Adrenal gland (tissue), 5 donors: Measurements from ENCODE around the gene SEMA3A.

Experiments used
- CTCF ChIP-seq, 6 experiments: fragments of 450-650 bp in 4 of 6; fragments of 200-600 bp in 2 of 6; sonication (generic) in 1 of 6; IDR thresholded peaks; 1 replicate in 5 of 6; 2 replicates in 1 of 6; pipeline versions ENCODE4 v1.5.1 to v1.8.0; 2016 to 2021; ENCODE audit warnings: antibody characterized with exemption in 6 of 6, mild to moderate bottlenecking in 2 of 6, moderate library complexity in 1 of 6
- POLR2A ChIP-seq, 2 donors: fragments of 450-650 bp; IDR thresholded peaks; one replicate each; pipeline ENCODE4 v1.6.1; 2017; ENCODE audit warnings: antibody characterized with exemption in 2 of 2, mild to moderate bottlenecking in 2 of 2, moderate library complexity in 1 of 2
- donor health status: DM: no; HTN: no; CAD: no.

GRCh38 chr7:83908526-83908925 lies 286.1 kb downstream of the SEMA3A start:
- TF ChIP-seq POLR2A (IDR thresholded peaks at IDR 0.05) (no peak), CTCF (IDR thresholded peaks at IDR 0.05) (no peak)
